Colonic mucosa (tissue), 4 donors: ENCODE results near the gene FSD1L. TPM values are rescaled to one million over a fixed set of nuclear protein-coding genes. Genes with fewer than 3 reads are reported as not detected.

Experiments
- DNase-seq: peaks from one replicate; pipeline ENCODE4 v3.0.0-alpha.2; 2020
- H3K27ac ChIP-seq: fragments of 200-600 bp; one replicate; pipeline ENCODE4 v1.8.0; 2021
- H3K27me3 ChIP-seq: fragments of 200-600 bp; one replicate; pipeline ENCODE4 v1.8.0; 2021
- H3K36me3 ChIP-seq: fragments of 200-600 bp; one replicate; pipeline ENCODE4 v1.8.0; 2021
- H3K4me1 ChIP-seq: fragments of 200-600 bp; one replicate; pipeline ENCODE4 v1.8.0; 2021; ENCODE audit warnings: mild to moderate bottlenecking
- H3K4me3 ChIP-seq: fragments of 200-600 bp; one replicate; pipeline ENCODE4 v1.8.0; 2021
- H3K9ac ChIP-seq, 2 donors: one replicate each; pipeline ENCODE4 v1.7.0; 2013; ENCODE audit warnings: control low read depth in 2 of 2, low read depth in 2 of 2, low read length in 2 of 2
- H3K9me3 ChIP-seq: fragments of 200-600 bp; one replicate; pipeline ENCODE4 v1.8.0; 2021
- intact Hi-C: fragments of 100-400 bp; cut with DNase I; formaldehyde crosslinking; loops from one replicate; pipeline ENCODE4 v1.14.1; 2022
- total RNA-seq, 2 donors: library from RNA; stranded (reverse); fragmentation: NEBNext Ultra II Directional in 1 of 2; extraction: Animal tissue kit (Norgen Biotek cat#: 25700) in 1 of 2; gene quantifications; one replicate each; pipeline ENCODE4 v1.2.1, GENCODE V29; 2021
- TF ChIP-seq, protein P1 (sequence below): fragments of 200-600 bp; IDR thresholded peaks from one replicate; pipeline ENCODE4 v1.8.0; 2022; ENCODE audit warnings: antibody characterized with exemption, mild to moderate bottlenecking
- donor health status: healthy.
- donor health status: DM: no; HTN: no; CAD: no.
- donor health status: DM: no; HTN: no; CAD: no.

FSD1L gene
- total RNA-seq, 2 donors from 2014 or later = 4.3 to 6.0 TPM

DNA sequence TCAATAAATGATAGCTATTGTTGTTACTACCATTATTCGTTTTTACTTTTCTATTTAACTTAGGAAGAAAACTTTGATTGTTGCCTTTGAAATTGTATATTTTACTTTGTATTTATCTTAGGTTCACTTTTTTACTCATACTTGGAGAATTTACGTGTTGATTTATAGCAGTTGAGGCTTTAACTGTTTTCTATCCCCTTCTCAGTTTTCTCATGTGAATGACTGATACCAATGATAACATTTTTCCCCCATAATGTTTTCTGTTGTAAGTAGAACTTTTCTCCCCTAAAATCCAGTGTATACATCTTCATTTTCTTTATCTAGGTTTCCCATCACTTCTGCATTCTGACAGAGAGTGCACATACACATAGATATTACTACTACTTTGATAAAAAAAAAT, 54.4 kb downstream of the FSD1L start:
- Histone ChIP-seq H3K4me1 (no peaks in the 10 kb centered on the region), H3K36me3 (no peaks in the 10 kb centered on the region), H3K27ac (no peak overlapping the region), H3K9ac (no peak overlapping the region), H3K9me3 (no peaks in the 10 kb centered on the region), H3K27me3 (no peaks in the 10 kb centered on the region), H3K4me3 (no peak overlapping the region)
- intact Hi-C loops = no loop called here
- DNase-seq = no peak
- TF ChIP-seq, protein P1, sequence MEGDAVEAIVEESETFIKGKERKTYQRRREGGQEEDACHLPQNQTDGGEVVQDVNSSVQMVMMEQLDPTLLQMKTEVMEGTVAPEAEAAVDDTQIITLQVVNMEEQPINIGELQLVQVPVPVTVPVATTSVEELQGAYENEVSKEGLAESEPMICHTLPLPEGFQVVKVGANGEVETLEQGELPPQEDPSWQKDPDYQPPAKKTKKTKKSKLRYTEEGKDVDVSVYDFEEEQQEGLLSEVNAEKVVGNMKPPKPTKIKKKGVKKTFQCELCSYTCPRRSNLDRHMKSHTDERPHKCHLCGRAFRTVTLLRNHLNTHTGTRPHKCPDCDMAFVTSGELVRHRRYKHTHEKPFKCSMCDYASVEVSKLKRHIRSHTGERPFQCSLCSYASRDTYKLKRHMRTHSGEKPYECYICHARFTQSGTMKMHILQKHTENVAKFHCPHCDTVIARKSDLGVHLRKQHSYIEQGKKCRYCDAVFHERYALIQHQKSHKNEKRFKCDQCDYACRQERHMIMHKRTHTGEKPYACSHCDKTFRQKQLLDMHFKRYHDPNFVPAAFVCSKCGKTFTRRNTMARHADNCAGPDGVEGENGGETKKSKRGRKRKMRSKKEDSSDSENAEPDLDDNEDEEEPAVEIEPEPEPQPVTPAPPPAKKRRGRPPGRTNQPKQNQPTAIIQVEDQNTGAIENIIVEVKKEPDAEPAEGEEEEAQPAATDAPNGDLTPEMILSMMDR = no peak

DNA sequence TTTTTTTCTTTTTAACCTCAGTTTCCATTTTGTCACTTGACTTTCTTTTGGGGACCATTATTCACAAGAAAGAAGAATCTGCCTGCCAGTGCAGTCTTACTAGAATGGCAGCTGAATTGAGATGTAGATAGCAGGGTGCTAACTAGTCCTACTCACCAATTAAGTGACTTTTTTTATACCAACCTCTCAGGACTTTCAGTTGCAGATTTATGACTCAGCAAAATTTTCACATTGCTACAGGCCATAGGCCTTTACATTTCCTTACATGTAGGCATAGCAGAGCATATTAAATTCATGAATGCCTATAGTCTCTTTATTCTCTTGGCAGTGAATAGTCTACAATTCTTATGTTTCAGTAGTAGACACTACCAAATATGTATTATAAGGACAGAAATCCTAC, 56.0 kb downstream of the FSD1L start:
- no peaks in the 10 kb centered on the region for H3K4me1 ChIP-seq
- H3K36me3 ChIP-seq = no peaks in the 10 kb centered on the region
- no peak overlapping the region for H3K4me3 ChIP-seq
- H3K9me3 ChIP-seq = no peaks in the 10 kb centered on the region
- no peak for DNase-seq
- H3K27ac ChIP-seq = no peak overlapping the region
- intact Hi-C loops = no loop called here
- H3K27me3 ChIP-seq = no peaks in the 10 kb centered on the region
- H3K9ac ChIP-seq = no peak overlapping the region
- TF ChIP-seq, protein P1 = no peak

DNA sequence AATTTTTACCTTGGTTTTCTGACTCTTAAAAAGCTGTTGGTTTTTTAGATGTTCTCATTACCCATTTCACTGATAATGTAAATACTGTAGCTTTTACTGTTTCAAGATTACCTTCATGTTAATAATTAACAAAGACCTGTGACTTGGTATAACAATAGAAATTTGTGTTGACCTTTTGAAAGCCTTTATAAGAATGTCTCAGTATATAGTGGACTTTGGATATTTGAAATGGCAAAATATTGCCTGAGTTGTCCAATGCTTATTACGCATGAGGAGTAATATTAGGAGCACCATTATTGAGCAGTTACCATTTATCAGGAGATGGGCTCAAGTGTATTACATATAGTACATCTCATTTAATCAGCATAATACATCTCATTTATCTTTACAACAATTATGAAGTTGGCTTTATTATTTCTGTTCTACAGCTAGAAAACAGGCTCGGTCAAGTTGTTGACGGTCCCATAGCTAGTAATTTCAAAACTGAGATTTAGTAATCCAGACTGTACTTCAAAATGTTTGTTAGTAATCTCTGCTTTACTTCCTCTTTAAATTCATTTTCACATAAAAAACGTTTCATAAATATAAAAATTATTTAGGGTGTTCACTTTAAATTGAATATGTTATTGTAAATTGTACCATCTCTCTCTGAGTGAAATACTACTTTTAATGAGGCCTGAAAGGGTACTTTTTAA, 59.4 kb downstream of the FSD1L start:
- H3K9me3 ChIP-seq = no peaks in the 10 kb centered on the region
- no peak overlapping the region for H3K4me3 ChIP-seq
- no peak overlapping the region for H3K9ac ChIP-seq
- no peaks in the 10 kb centered on the region for H3K4me1 ChIP-seq
- TF ChIP-seq, protein P1 = no peak
- intact Hi-C loops = no loop called here
- no peaks in the 10 kb centered on the region for H3K27me3 ChIP-seq
- no peaks in the 10 kb centered on the region for H3K36me3 ChIP-seq
- peak overlapping the region; percentile 45 for H3K27ac ChIP-seq
- DNase-seq = no peak

DNA sequence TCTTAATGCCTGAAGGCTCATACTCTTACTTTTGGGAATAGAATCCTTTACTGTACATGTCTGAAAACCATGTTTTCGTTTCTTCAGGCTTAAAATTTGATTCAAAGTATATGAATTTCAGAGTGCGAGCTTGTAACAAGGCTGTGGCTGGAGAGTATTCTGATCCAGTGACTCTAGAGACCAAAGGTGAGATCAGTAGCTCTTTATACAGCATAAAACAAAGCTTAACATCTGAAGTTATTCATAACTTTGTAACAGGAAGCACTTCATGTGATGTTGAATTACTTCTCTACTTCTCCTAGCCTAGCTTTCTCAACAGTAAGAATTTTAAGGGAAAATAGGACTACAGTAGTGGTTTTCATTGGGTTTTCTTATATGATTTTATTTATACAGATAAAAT, 60.7 kb downstream of the FSD1L start:
- Histone ChIP-seq H3K4me1 (no peaks in the 10 kb centered on the region), H3K27ac (no peak overlapping the region), H3K27me3 (no peaks in the 10 kb centered on the region), H3K36me3 (no peaks in the 10 kb centered on the region), H3K4me3 (no peak overlapping the region), H3K9ac (no peak overlapping the region), H3K9me3 (no peaks in the 10 kb centered on the region)
- no peak for DNase-seq
- TF ChIP-seq, protein P1 = no peak
- intact Hi-C loops = no loop called here

DNA sequence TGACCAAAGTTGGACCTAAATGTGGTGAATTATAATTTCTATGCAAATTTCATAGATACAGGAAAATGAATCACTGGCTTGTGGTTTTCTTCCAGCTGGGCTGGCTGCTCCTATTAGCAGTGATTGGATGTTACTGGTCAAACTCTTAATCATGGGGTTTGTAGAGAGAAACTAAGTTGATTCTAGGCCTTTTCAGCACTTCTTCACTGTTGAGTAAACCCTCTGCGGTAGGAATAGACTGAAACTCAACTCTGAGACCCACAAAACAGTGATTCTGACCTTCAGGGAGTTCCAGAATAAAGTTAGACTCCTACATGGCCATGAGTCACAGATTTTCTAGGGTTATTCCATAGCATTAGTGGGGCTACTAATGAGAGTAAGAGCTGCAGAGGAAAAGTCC, 62.2 kb downstream of the FSD1L start:
- Histone ChIP-seq H3K27ac (no peak overlapping the region), H3K4me1 (no peaks in the 10 kb centered on the region), H3K27me3 (no peaks in the 10 kb centered on the region), H3K36me3 (no peaks in the 10 kb centered on the region), H3K9me3 (no peaks in the 10 kb centered on the region), H3K4me3 (no peak overlapping the region), H3K9ac (no peak overlapping the region)
- intact Hi-C loops = no loop called here
- TF ChIP-seq, protein P1 = no peak
- DNase-seq = no peak
